Measurements from ENCODE around the gene LRRC32. TPM values are rescaled to one million over a fixed set of nuclear protein-coding genes. Genes with fewer than 3 reads are reported as not detected.

The LRRC32 gene
- total RNA-seq = under 1 TPM; 0.82 to 0.87 TPM

GRCh38 chr11:76670485-76671236, at the start of gene LRRC32:
TSS of gene LRRC32 (minus strand) at chr11:76670747. CDS start at chr11:76665954, 4,793 bp downstream.
- DNase-seq = no peak
- H3K27me3 Mint-ChIP-seq = peaks cover 29% of the 10 kb centered on the region
- POLR2A ChIA-PET = no interaction called here
- no peaks in the 10 kb centered on the region for H3K9me3 Mint-ChIP-seq
- CTCF ChIA-PET = interaction anchor here (1.7 to 3.4 kb wide), 3 partner anchors 10 to 463 kb away, joined by 4 to 20 read pairs (median 5); no protein-coding TSS in a partner anchor
- peak within 1 kb of the TSS; percentile 43 for H3K4me3 Mint-ChIP-seq
- H3K27ac Mint-ChIP-seq = no peak within 1 kb of the TSS
- peaks cover 22% of the 10 kb centered on the region for H3K4me1 Mint-ChIP-seq
- no peaks in the 10 kb centered on the region for H3K36me3 Mint-ChIP-seq (ENCODE audit: low read depth)

GRCh38 chr11:76719686-76720085, 49.1 kb upstream of the LRRC32 start:
- peaks cover 6% of the 10 kb centered on the region for H3K4me1 Mint-ChIP-seq
- H3K9me3 Mint-ChIP-seq = no peaks in the 10 kb centered on the region
- no peak overlapping the region for H3K4me3 Mint-ChIP-seq
- peaks cover 9% of the 10 kb centered on the region for H3K27me3 Mint-ChIP-seq
- POLR2A ChIA-PET = no interaction called here
- H3K36me3 Mint-ChIP-seq (ENCODE audit: low read depth) = no peaks in the 10 kb centered on the region
- no peak for DNase-seq
- CTCF ChIA-PET = interaction anchor here (0.8 kb wide), 1 partner anchor 18 kb away, joined by 4 read pairs; no protein-coding TSS in a partner anchor
- H3K27ac Mint-ChIP-seq = no peak overlapping the region

- peaks cover 6% of the 10 kb centered on the region for H3K4me1 Mint-ChIP-seq
- DNase-seq = no peak
- no peak overlapping the region for H3K4me3 Mint-ChIP-seq
- H3K27me3 Mint-ChIP-seq = peaks cover 8% of the 10 kb centered on the region
- ChIA-PET CTCF (no interaction called here), POLR2A (no interaction called here)
- H3K36me3 Mint-ChIP-seq (ENCODE audit: low read depth) = no peaks in the 10 kb centered on the region
- no peak overlapping the region for H3K27ac Mint-ChIP-seq
- H3K9me3 Mint-ChIP-seq = no peaks in the 10 kb centered on the region
Measured at GRCh38 chr11:76719281-76719680, 48.7 kb upstream of the LRRC32 start.

- no peaks in the 10 kb centered on the region for H3K36me3 Mint-ChIP-seq (ENCODE audit: low read depth)
- no peaks in the 10 kb centered on the region for H3K9me3 Mint-ChIP-seq
- H3K4me3 Mint-ChIP-seq = no peak overlapping the region
- DNase-seq = no peak
- H3K27me3 Mint-ChIP-seq = peaks cover 3% of the 10 kb centered on the region
- H3K4me1 Mint-ChIP-seq = peaks cover 6% of the 10 kb centered on the region
- no peak overlapping the region for H3K27ac Mint-ChIP-seq
- CTCF ChIA-PET = interaction anchor here (1.4 kb wide), 1 partner anchor 16 kb away, joined by 6 read pairs; no protein-coding TSS in a partner anchor
- POLR2A ChIA-PET = interaction anchor here (0.6 kb wide), 1 partner anchor 272 kb away, joined by 3 read pairs; no protein-coding TSS in a partner anchor
Measured at GRCh38 chr11:76717816-76718215, 47.3 kb upstream of the LRRC32 start.

- DNase-seq = no peak
Measured at GRCh38 chr11:76717369-76717768, 46.8 kb upstream of the LRRC32 start.

GRCh38 chr11:76716268-76716667, 45.7 kb upstream of the LRRC32 start:
- POLR2A ChIA-PET = no interaction called here
- CTCF ChIA-PET = interaction anchor here (1.5 kb wide), 1 partner anchor 13 kb away, joined by 3 read pairs; no protein-coding TSS in a partner anchor
- no peak overlapping the region for H3K27ac Mint-ChIP-seq

More at GRCh38 chr11:76717369-76717768, 46.8 kb upstream of the LRRC32 start:
- POLR2A ChIA-PET = no interaction called here
- Mint-ChIP-seq H3K4me3 (no peak overlapping the region), H3K4me1 (peaks cover 5% of the 10 kb centered on the region), H3K27me3 (peaks cover 2% of the 10 kb centered on the region), H3K36me3 (ENCODE audit: low read depth) (no peaks in the 10 kb centered on the region), H3K9me3 (no peaks in the 10 kb centered on the region), H3K27ac (no peak overlapping the region)
- CTCF ChIA-PET = interaction anchor here (1.4 kb wide), 1 partner anchor 17 kb away, joined by 6 read pairs; no protein-coding TSS in a partner anchor

GRCh38 chr11:76714493-76714892, 43.9 kb upstream of the LRRC32 start:
- no peaks in the 10 kb centered on the region for H3K9me3 Mint-ChIP-seq
- ChIA-PET POLR2A (no interaction called here), CTCF (interaction anchor here (0.5 to 1.1 kb wide), 2 partner anchors 84 to 1185 kb away, joined by 3 read pairs; no protein-coding TSS in a partner anchor)
- no peak overlapping the region for H3K4me3 Mint-ChIP-seq
- DNase-seq = no peak
- H3K27me3 Mint-ChIP-seq = no peaks in the 10 kb centered on the region
- H3K4me1 Mint-ChIP-seq = no peaks in the 10 kb centered on the region
- H3K36me3 Mint-ChIP-seq (ENCODE audit: low read depth) = no peaks in the 10 kb centered on the region
- no peak overlapping the region for H3K27ac Mint-ChIP-seq

More at GRCh38 chr11:76716268-76716667, 45.7 kb upstream of the LRRC32 start:
- Mint-ChIP-seq H3K36me3 (ENCODE audit: low read depth) (no peaks in the 10 kb centered on the region), H3K4me1 (no peaks in the 10 kb centered on the region), H3K9me3 (no peaks in the 10 kb centered on the region), H3K4me3 (no peak overlapping the region), H3K27me3 (no peaks in the 10 kb centered on the region)
- no peak for DNase-seq

- POLR2A ChIA-PET = no interaction called here
- Mint-ChIP-seq H3K4me1 (no peaks in the 10 kb centered on the region), H3K27ac (no peak overlapping the region), H3K9me3 (no peaks in the 10 kb centered on the region), H3K36me3 (ENCODE audit: low read depth) (no peaks in the 10 kb centered on the region), H3K4me3 (no peak overlapping the region), H3K27me3 (no peaks in the 10 kb centered on the region)
- CTCF ChIA-PET = no interaction called here
- DNase-seq = no peak
Measured at GRCh38 chr11:76713499-76713898, 43.0 kb upstream of the LRRC32 start.

- H3K27me3 Mint-ChIP-seq = no peaks in the 10 kb centered on the region
- H3K36me3 Mint-ChIP-seq (ENCODE audit: low read depth) = no peaks in the 10 kb centered on the region
- no peaks in the 10 kb centered on the region for H3K9me3 Mint-ChIP-seq
- no peak overlapping the region for H3K4me3 Mint-ChIP-seq
- no peak overlapping the region for H3K27ac Mint-ChIP-seq
- no peaks in the 10 kb centered on the region for H3K4me1 Mint-ChIP-seq
- ChIA-PET POLR2A (no interaction called here), CTCF (interaction anchor here (1.5 kb wide), 1 partner anchor 8 kb away, joined by 3 read pairs; no protein-coding TSS in a partner anchor)
- no peak for DNase-seq
Measured at GRCh38 chr11:76712125-76712524, 41.6 kb upstream of the LRRC32 start.

- POLR2A ChIA-PET = no interaction called here
- H3K27me3 Mint-ChIP-seq = no peaks in the 10 kb centered on the region
- CTCF ChIA-PET = no interaction called here
Measured at GRCh38 chr11:76709756-76710155, 39.2 kb upstream of the LRRC32 start.

GRCh38 chr11:76708972-76709660, 38.6 kb upstream of the LRRC32 start:
- no peak overlapping the region for H3K27ac Mint-ChIP-seq
- POLR2A ChIA-PET = no interaction called here
- no peaks in the 10 kb centered on the region for H3K36me3 Mint-ChIP-seq (ENCODE audit: low read depth)
- H3K9me3 Mint-ChIP-seq = no peaks in the 10 kb centered on the region
- no peak for DNase-seq
- CTCF ChIA-PET = no interaction called here
- H3K4me1 Mint-ChIP-seq = no peaks in the 10 kb centered on the region
- peaks cover 6% of the 10 kb centered on the region for H3K27me3 Mint-ChIP-seq
- H3K4me3 Mint-ChIP-seq = no peak overlapping the region

More at GRCh38 chr11:76709756-76710155, 39.2 kb upstream of the LRRC32 start:
- no peak overlapping the region for H3K27ac Mint-ChIP-seq
- no peaks in the 10 kb centered on the region for H3K9me3 Mint-ChIP-seq
- no peak for DNase-seq
- H3K36me3 Mint-ChIP-seq (ENCODE audit: low read depth) = no peaks in the 10 kb centered on the region
- no peaks in the 10 kb centered on the region for H3K4me1 Mint-ChIP-seq
- H3K4me3 Mint-ChIP-seq = no peak overlapping the region

- Mint-ChIP-seq H3K27me3 (peaks cover 7% of the 10 kb centered on the region), H3K36me3 (ENCODE audit: low read depth) (no peaks in the 10 kb centered on the region), H3K27ac (no peak overlapping the region), H3K9me3 (no peaks in the 10 kb centered on the region), H3K4me1 (no peaks in the 10 kb centered on the region), H3K4me3 (no peak overlapping the region)
- ChIA-PET POLR2A (no interaction called here), CTCF (interaction anchor here (0.6 to 1.7 kb wide), 2 partner anchors 14 to 340 kb away, joined by 4 read pairs; no protein-coding TSS in a partner anchor)
- no peak for DNase-seq
Measured at GRCh38 chr11:76707293-76707825, 36.8 kb upstream of the LRRC32 start.

GRCh38 chr11:76706667-76707066, 36.1 kb upstream of the LRRC32 start:
- Mint-ChIP-seq H3K9me3 (no peaks in the 10 kb centered on the region), H3K27ac (no peak overlapping the region), H3K27me3 (peaks cover 7% of the 10 kb centered on the region), H3K4me1 (no peaks in the 10 kb centered on the region), H3K36me3 (ENCODE audit: low read depth) (no peaks in the 10 kb centered on the region), H3K4me3 (no peak overlapping the region)
- no peak for DNase-seq
- ChIA-PET POLR2A (no interaction called here), CTCF (interaction anchor here (0.6 to 1.7 kb wide), 2 partner anchors 15 to 340 kb away, joined by 4 read pairs; no protein-coding TSS in a partner anchor)

Data from activated CD4-positive, alpha-beta T cell treated with anti-CD3 and anti-CD28 coated beads, Interleukin-2, amount 10 ng/mL, durations not matched to agents 7 days and 5 days (primary cell).